GM23248 (cell line): ENCODE results near the gene RAB40B. TPM values are rescaled to one million over a fixed set of nuclear protein-coding genes. Genes with fewer than 3 reads are reported as not detected.

Experiments used
- DNase-seq: peaks from one replicate; pipeline ENCODE4 v3.0.0-alpha.2; 2015
- H2AFZ ChIP-seq: fragments of 200-600 bp; sonication (generic); 2 replicates; pipeline ENCODE4 v1.6.1; 2016; ENCODE audit warnings: antibody characterized with exemption
- H3F3A ChIP-seq: fragments of 200-600 bp; sonication (generic); 2 replicates; pipeline ENCODE4 v1.6.1; 2016; ENCODE audit warnings: mild to moderate bottlenecking, antibody characterized with exemption, mixed run types; ENCODE audit not compliant: insufficient read depth
- H3K27ac ChIP-seq: fragments of 200-600 bp; sonication (generic); 2 replicates; pipeline ENCODE4 v1.5.1; 2016; ENCODE audit warnings: mild to moderate bottlenecking
- H3K27me3 ChIP-seq: fragments of 200-600 bp; sonication (generic); replicated peaks from 2 replicates; pipeline ENCODE4 v1.6.1; 2016; ENCODE audit warnings: mild to moderate bottlenecking; ENCODE audit not compliant: insufficient read depth
- H3K36me3 ChIP-seq: fragments of 200-600 bp; sonication (generic); 2 replicates; pipeline ENCODE4 v1.6.1; 2016; ENCODE audit warnings: low read depth, mild to moderate bottlenecking
- H3K4me1 ChIP-seq: fragments of 200-600 bp; sonication (generic); 2 replicates; pipeline ENCODE4 v1.6.1; 2016; ENCODE audit warnings: mild to moderate bottlenecking; ENCODE audit not compliant: insufficient read depth
- H3K4me2 ChIP-seq: fragments of 200-600 bp; sonication (generic); one replicate; pipeline ENCODE4 v1.6.1; 2016; ENCODE audit warnings: mild to moderate bottlenecking; ENCODE audit not compliant: unreplicated experiment
- H3K4me3 ChIP-seq: fragments of 200-600 bp; sonication (generic); 2 replicates; pipeline ENCODE4 v1.5.1; 2016; ENCODE audit warnings: mild to moderate bottlenecking
- H3K79me2 ChIP-seq: fragments of 200-600 bp; sonication (generic); 2 replicates; pipeline ENCODE4 v1.6.1; 2016; ENCODE audit warnings: mild to moderate bottlenecking; ENCODE audit not compliant: insufficient read depth
- H3K9ac ChIP-seq: fragments of 200-600 bp; sonication (generic); 2 replicates; pipeline ENCODE4 v1.6.1; 2016; ENCODE audit warnings: mild to moderate bottlenecking
- H3K9me2 ChIP-seq: fragments of 200-600 bp; sonication (generic); 2 replicates; pipeline ENCODE4 v1.6.1; 2016; ENCODE audit warnings: mixed run types, mild to moderate bottlenecking, moderate library complexity; ENCODE audit not compliant: insufficient read depth
- H3K9me3 ChIP-seq: fragments of 200-600 bp; sonication (generic); one replicate; pipeline ENCODE4 v1.6.1; 2017; ENCODE audit warnings: low read depth
- H4K20me1 ChIP-seq: fragments of 200-600 bp; sonication (generic); 2 replicates; pipeline ENCODE4 v1.6.0; 2016; ENCODE audit not compliant: insufficient read depth
- EZH2 ChIP-seq: fragments of 200-600 bp; sonication (generic); IDR thresholded peaks from 2 replicates; pipeline ENCODE4 v1.6.1; 2018; ENCODE audit warnings: antibody characterized with exemption, mild to moderate bottlenecking; ENCODE audit not compliant: insufficient read depth, poor library complexity, severe bottlenecking
- EZH2phosphoT487 ChIP-seq: fragments of 200-600 bp; sonication (generic); IDR thresholded peaks from 2 replicates; pipeline ENCODE4 v1.6.1; 2018; ENCODE audit warnings: antibody characterized with exemption, moderate library complexity, mild to moderate bottlenecking, low read depth; ENCODE audit not compliant: insufficient read depth
- WGBS, 2 experiments: methylation state at CpG; one replicate each; pipeline ENCODE4 v1.1.6; 2015 to 2017; ENCODE audit warnings: low lambda C conversion rate in 2 of 2, low coverage in 1 of 2; ENCODE audit errors: missing lambda C conversion rate in 2 of 2; 5-methylcytosine and 5-hydroxymethylcytosine counted together
- in situ Hi-C: fragments of 300-500 bp; cut with MboI; formaldehyde crosslinking; loops from 2 replicates; pipeline ENCODE4 v1.15.0; 2020
- polyA plus RNA-seq: library from polyadenylated mRNA; unstranded; fragments of >200 nt; fragmentation: Nextera tagmentation; extraction: Ambion mirVana; gene quantifications from 2 replicates; pipeline ENCODE4 v1.2.1, GENCODE V29; 2016
- total RNA-seq: library from RNA; depleted of rRNA; stranded (reverse); fragments of >200 nt; shearing (Covaris generic); gene quantifications from 2 replicates; pipeline ENCODE4 v1.2.3, GENCODE V29; 2014

Gene RAB40B
- total and polyA plus RNA-seq, 2 experiments from 2014 or later = 23.7 to 23.8 TPM

- in situ Hi-C loops = no loop called here
- DNase-seq = no peak
- no peak overlapping the region for H3K4me3 ChIP-seq
- no peaks in the 10 kb centered on the region for H3K27me3 ChIP-seq
- no peak overlapping the region for H3K4me2 ChIP-seq
- H3K9me3 ChIP-seq = no peaks in the 10 kb centered on the region
- no peak overlapping the region for H3K27ac ChIP-seq
- TF ChIP-seq EZH2phosphoT487 (no peak), EZH2 (no peak)
- no peaks in the 10 kb centered on the region for H3K9me2 ChIP-seq
- H3K36me3 ChIP-seq = peaks cover 3% of the 10 kb centered on the region
- no peak overlapping the region for H3K9ac ChIP-seq
- H3K4me1 ChIP-seq = no peaks in the 10 kb centered on the region
- peaks cover 99% of the 10 kb centered on the region for H3K79me2 ChIP-seq
- no peak overlapping the region for H2AFZ ChIP-seq
- H3F3A ChIP-seq = no peaks in the 10 kb centered on the region
- peaks cover 10% of the 10 kb centered on the region; the same call in 1 of the 2 replicates for H4K20me1 ChIP-seq
- 87 to 90% methylated on average over 16 of the region's 16 CpGs for WGBS, 2 experiments
These were observed 61.6 kb downstream of the RAB40B start for GRCh38 chr17:82636626-82637598.

DNA sequence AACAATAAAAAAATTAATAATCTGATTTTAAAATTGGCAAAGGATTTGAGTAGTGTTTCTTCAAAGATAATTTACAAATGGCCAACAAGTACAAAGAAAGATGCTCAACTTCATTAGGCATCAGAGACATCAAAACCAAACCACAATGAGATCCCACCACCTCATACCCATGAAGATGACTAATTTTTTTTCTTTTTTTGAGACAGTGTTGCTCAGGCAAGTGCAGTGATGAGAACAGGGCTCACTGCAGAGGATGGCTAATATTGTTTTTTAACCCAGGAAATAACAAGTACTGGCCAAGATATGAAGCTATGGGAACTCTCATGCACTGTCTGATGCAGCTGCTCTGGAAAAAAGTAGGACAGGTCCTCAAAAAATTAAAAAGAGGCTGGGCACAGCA is 65.2 kb downstream of the RAB40B start:
- Histone ChIP-seq H3K4me3 (no peak overlapping the region), H3K9me3 (no peaks in the 10 kb centered on the region), H3K4me1 (no peaks in the 10 kb centered on the region), H3K79me2 (peaks cover 96% of the 10 kb centered on the region), H3K27ac (no peak overlapping the region), H3K36me3 (peaks cover 6% of the 10 kb centered on the region; the same call in 1 of the 2 replicates), H3K4me2 (no peak overlapping the region), H2AFZ (no peak overlapping the region), H3F3A (no peaks in the 10 kb centered on the region), H3K9me2 (no peaks in the 10 kb centered on the region), H3K27me3 (no peaks in the 10 kb centered on the region), H3K9ac (no peak overlapping the region), H4K20me1 (no peaks in the 10 kb centered on the region; the same call in 1 of the 2 replicates)
- DNase-seq = no peak
- TF ChIP-seq EZH2 (no peak), EZH2phosphoT487 (no peak)
- in situ Hi-C loops = no loop called here

GRCh38 chr17:82632451-82632850 is 66.0 kb downstream of the RAB40B start:
- peak; percentile 49 for DNase-seq
- TF ChIP-seq EZH2phosphoT487 (no peak), EZH2 (no peak)
- 79 to 85% methylated on average over 8 of the region's 8 CpGs for WGBS, 2 experiments
- Histone ChIP-seq H3F3A (no peaks in the 10 kb centered on the region), H4K20me1 (no peaks in the 10 kb centered on the region; the same call in 1 of the 2 replicates), H3K27ac (no peak overlapping the region), H3K36me3 (peaks cover 15% of the 10 kb centered on the region; the same call in 1 of the 2 replicates), H3K4me3 (no peak overlapping the region), H3K27me3 (no peaks in the 10 kb centered on the region), H3K4me1 (no peaks in the 10 kb centered on the region), H3K9me3 (no peaks in the 10 kb centered on the region), H2AFZ (no peak overlapping the region), H3K4me2 (no peak overlapping the region), H3K79me2 (peaks cover 98% of the 10 kb centered on the region), H3K9ac (no peak overlapping the region), H3K9me2 (no peaks in the 10 kb centered on the region)
- in situ Hi-C loops = no loop called here

- Histone ChIP-seq H3K9me3 (no peaks in the 10 kb centered on the region), H3K36me3 (peaks cover 16% of the 10 kb centered on the region; the same call in 1 of the 2 replicates), H4K20me1 (no peaks in the 10 kb centered on the region; the same call in 1 of the 2 replicates), H3K27me3 (no peaks in the 10 kb centered on the region), H2AFZ (no peak overlapping the region), H3F3A (no peaks in the 10 kb centered on the region), H3K4me3 (no peak overlapping the region), H3K9ac (no peak overlapping the region), H3K27ac (no peak overlapping the region), H3K9me2 (no peaks in the 10 kb centered on the region), H3K4me2 (no peak overlapping the region), H3K79me2 (peaks cover 97% of the 10 kb centered on the region), H3K4me1 (no peaks in the 10 kb centered on the region)
- DNase-seq = no peak
- in situ Hi-C loops = no loop called here
- TF ChIP-seq EZH2phosphoT487 = no peak
- no peak for TF ChIP-seq EZH2
- WGBS, 2 experiments = 69 to 70% methylated on average over 6 of the region's 6 CpGs
These were observed 67.0 kb downstream of the RAB40B start for GRCh38 chr17:82631544-82631943.
